Measurements from ENCODE around the gene FUT3.
A peak's percentile ranks its signal among the peaks of the same experiment; 100 is the strongest.
"Not testable (repeated sequence)": the region's sequence is repeated elsewhere in the genome, so short reads cannot be mapped to it uniquely, and the experiment has no call there.

Gene FUT3

DNA sequence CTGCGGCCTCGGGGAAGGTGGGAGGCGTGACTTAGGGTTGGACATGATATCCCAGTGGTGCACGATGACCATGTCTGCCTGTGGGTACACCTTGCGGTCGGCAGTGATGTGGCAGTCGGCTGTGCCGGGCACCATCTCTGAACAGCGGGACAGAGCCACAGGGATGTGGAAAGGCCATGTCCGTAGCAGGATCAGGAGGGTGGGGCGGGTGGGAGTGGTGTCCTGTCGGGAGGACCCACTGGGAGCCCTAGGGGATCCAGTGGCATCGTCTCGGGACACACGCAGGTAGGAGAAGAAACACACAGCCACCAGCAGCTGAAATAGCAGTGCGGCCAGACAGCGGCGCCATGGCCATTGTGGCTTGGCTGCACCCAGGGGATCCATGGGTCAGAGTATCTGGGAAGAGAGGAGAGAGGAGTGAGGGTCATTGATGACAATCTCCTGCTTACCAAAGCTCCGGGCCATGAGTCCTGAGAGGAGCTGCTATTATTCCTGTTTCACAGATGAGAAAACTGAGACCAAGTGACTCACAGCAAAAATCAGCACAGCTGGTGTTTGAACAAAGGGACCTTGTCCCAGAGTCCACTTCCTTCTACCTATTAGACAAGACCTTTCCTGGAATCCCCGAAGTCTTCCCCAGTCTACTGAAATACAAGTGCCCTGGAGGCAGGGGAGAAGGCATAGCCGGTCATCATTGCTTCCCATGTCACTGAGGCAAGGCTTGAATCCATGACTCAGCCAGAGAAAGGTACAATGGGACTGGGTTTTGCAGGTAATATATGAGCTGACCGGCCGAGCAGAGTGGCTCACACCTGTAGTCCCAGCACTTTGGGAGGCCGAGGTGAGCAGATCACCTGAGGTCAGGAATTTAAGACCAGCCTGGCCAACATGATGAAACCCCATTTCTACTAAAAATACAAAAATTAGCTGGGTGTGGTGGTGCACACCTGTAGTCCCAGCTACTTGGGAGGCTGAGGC lies 6.5 kb downstream of the FUT3 start:
- DNase-seq: no peak

DNA sequence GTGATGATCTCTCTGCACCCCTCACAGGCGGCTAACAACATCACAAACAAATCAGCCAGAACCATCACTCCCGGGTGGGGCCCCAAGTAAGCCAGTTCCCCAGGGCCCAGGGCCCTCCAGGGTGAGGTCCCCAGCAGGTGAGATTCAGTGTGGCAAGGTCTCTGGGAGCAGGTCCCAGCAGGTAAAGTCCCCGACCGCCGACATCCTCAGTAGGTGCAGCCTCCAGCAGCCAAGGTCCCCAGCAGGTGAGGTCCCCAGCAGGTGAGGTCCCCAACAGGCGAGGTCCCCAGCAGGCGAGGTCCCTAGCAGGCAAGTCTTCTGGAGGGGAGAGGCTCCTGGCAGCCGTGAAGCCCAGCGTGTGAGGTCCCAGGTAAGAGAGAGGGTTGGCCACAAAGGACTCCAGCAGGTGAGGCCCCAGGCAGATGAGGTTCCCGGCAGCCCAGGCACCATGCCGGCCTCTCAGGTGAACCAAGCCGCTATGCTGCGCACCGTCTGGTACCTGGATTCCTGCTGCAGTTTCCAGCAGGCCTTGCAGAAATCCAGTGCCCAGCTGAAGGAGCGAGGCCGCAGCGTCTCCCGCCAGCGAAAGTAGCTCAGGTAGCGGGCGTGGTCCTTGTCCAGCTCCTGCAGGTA lies 7.8 kb downstream of the FUT3 start:
- DNase-seq: no peak

DNA sequence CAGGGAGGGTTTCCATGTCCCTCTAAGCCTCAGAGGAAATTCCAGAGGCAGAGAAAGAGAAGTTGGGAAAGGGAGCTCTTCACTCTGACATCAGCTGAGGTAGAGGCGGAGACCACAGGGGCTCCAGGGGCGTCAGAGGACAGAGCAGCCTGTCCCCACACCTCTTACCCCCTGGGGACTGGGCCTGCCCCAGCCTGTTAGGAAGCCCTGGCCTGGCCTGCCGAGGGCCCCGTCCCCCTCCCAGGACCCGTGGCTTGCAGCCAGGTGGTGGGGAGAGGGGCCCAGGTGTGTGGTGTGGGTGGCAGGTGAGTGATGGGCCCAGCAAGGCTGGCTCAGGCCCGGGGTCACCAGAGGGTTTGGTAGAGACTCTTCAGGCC lies 9.5 kb downstream of the FUT3 start:
- not testable (repeated sequence) for DNase-seq

DNA sequence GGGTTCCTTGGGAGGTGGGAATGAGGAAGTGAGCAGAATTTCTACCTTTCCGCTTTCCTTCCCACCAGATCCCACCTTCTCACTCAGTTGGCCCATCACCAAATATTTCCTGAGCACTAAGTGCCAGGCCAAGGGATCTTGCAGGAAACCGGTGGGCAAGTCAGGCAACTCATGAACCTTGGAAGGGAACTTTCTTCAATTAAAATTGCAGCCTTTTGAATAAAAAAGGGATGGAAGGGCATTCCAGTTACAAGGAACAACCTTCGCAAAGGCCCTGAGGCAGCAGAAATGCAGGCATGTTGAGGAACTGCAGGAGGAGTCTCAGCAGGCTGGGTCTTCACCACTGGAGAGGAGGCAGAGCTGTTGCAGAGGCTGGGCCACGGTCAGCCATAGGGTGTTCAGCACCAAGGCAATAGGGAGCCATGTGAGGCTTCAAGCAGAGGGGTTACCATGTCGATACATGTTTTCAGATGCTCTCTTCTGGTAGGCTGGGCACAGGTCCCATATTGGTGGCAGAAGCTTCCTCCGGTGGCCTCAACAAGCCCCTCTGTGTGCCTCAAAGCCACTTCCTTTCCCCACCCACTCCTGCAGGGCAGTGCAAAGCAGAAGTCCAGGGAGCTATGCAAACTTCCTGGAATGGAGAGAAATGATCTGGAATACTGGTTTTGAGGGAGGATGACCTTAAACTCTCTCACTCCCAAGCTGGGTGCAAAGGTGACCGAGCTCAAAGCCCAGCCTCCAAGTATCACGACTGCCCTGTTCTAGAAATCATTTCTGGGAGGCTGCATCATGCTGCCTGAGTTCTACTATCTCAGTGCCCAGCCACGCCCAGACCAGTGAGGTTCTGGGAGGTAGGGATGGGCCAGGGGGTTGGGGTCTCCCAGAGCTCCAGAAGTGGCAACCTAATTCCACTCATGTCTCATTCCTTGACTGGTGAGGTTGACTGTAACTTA lies 11.9 kb downstream of the FUT3 start, which contains the start of gene FUT6:
FUT6 (minus strand) TSS at position 638 of the 953 bp plus-strand sequence. CDS start 7,135 bp downstream, outside the sequence.
- DNase-seq: no peak

- no peak for DNase-seq
These were observed 12.7 kb downstream of the FUT3 start for GRCh38 chr19:5838353-5839064.

DNA sequence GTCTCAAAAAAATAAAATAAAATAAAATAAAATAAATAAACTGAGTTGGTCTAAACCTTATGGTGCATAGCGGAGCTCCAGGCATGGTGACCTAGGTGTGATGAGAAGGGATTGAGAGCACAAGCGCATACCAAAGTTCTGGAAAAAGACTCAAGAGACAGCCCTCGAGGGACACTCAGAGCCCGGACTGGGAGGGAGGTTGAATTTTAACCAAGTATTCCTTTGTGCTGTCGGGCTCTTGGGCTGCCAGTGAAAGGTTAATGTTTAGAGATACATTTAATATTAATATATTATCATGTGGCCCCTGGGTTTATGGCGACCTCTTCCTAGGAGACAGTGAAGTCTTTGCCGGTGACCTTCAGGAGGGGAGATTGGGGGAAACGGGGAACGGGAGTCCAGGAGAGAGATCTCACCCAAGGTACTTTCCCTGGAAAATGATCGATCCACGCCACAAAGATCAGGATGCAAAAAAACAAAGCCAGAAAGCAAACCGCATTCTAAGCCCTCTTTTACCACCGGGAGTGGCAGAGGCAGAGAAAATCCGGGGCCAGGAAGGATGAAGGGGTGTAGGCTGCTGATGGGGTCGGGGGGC lies 13.4 kb downstream of the FUT3 start:
- DNase-seq: no peak

GRCh38 chr19:5832527-5833216 lies 18.6 kb downstream of the FUT3 start:
- DNase-seq: no peak

DNA sequence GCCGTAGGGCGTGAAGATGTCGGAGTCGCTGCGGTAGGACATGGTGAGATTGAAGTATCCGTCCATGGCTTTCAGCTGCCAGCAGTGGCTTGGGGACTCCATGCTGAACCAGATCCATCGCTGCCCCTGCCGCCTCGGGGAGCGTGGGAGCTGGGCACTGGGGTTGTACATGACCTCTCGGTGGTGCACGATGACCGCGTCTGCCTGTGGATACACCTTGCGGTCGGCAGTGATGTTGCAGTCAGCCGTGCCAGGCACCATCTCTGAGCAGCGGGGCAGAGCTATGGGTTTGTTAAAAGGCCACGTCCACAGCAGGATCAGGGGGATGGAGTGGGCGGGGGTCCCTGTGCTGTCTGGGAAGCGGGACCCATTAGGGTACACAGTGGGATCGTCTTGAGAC lies 19.2 kb downstream of the FUT3 start:
- no peak for DNase-seq

DNA sequence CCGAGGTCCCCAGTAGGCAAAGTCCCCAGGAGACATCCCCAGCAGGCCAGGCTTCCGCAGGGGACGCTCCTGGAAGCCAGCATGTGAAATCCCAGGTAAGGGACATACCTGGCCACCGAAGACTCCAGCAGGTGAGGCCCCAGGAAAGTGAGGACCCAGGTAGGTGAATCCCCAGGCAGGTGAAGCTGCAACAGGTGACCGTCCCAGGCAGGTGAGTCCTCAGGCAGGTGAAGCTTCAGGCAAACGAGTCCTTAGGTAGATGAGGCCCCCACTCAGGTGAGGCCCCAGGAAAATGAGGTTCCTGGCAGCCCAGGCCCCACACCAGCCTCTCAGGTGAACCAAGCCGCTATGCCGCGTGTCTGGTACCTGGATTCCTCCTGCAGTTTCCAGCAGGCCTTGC lies 20.1 kb downstream of the FUT3 start:
- DNase-seq: no peak

DNA sequence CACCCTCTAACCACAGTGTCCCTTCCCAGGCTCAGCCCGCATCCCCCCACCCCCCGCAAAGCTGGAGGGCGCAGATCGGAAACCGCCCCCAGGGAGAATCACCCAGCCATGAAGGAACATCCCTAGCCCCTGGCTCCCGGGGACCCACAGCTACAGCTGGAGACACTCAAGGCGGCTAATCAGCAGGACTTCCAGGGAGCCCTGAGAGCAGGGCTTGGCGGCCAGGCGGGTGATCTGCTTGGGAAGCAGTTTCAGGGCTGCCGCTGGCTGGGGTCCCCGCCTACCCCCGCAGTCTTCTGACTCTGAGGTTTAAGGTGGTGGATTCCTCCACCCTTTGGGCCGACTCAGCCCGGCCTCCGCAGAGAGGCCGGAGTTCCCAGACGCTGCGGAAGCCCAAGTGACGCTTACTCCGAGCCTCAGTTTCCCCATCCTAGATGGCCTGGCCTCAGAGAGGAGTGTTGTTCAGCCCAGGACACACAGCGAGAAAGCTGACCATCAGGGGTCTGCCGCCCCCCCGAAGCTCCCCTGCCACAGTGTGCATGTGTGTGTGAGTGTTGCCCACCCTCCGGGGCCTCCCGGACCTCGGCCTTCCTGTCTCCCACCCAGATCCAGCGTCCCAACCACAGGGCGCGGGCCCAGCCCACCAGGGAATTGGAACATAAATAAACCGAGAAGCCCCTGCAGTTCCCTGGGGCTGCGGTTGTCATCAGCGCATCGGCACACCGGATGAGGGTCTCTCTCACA lies 21.5 kb downstream of the FUT3 start:
- DNase-seq: no peak

DNA sequence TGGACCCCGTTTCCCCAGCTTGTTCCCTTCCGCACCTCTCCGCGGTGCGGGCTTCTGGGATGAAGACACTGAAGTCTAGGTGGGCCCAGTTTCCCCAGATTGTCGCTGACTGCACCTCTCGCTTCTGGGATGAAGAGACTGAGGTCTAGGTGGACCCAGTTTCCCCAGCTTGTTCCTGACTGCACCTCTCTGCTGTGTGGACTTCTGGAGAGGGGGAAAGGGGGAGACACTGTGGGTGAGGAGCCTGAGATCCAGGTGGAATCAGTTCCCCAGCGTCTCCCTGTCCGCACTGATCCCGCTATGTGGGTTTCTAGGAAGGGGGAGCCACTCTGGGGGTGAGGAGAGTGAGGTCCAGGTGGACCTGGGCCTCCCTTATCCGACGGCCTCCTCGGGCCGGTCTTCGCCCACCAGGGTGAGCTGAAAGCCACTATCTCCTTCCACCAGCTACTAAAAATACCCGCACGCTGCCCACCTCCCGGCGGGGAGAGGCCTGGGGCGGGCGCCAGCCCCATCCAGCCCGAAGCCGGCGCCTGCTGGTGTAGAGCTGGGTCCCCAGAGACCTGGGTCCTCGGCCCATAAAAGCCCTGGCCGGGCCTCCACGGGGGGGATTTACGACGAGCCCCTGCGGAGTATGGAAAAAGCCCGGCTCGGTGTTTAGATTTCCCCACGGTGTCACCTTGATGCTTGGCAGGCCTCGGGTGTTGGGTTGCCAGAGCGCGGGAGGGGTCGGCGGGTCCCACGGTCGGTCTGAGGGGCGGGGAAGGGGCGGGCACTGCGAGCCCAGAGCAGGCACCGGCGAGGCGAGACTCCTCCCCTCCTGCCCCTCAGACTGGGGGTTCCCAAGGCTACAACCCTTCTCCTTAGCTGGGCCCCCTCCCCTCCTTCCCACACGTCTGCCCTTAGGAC lies 22.3 kb downstream of the FUT3 start:
- DNase-seq: peak in 1 of 4 experiments; percentile 15

DNA sequence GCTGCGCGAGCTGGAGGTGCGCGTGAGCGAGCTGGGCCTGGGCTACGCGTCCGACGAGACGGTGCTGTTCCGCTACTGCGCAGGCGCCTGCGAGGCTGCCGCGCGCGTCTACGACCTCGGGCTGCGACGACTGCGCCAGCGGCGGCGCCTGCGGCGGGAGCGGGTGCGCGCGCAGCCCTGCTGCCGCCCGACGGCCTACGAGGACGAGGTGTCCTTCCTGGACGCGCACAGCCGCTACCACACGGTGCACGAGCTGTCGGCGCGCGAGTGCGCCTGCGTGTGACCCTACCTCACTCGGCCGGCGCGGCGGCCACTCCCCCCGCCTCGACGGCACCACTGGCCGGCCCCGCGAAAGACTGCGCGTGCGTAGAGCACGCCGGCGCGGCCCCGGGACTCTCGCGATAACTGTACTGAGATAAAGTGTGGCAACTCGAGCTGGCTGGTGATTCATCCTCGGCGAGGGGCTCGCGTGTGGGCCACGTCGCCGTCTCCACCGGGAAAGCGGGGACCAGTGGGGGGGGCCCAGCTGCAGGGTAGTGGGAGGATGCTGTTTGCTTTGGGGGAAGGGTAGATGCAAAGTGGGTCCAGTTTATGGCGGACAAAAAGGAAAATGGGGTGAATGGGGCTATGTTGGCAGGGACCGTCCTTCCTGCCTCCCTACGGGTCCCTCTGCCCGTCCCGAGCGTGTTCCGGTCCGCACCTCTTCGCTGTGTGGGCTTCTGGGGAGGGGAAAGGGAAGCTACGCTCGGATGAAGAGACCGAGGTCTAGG lies 23.2 kb downstream of the FUT3 start:
- peak; percentile 82 to 95 (median 88) for DNase-seq

GRCh38 chr19:5827342-5827890 lies 23.8 kb downstream of the FUT3 start:
- no peak for DNase-seq

DNA sequence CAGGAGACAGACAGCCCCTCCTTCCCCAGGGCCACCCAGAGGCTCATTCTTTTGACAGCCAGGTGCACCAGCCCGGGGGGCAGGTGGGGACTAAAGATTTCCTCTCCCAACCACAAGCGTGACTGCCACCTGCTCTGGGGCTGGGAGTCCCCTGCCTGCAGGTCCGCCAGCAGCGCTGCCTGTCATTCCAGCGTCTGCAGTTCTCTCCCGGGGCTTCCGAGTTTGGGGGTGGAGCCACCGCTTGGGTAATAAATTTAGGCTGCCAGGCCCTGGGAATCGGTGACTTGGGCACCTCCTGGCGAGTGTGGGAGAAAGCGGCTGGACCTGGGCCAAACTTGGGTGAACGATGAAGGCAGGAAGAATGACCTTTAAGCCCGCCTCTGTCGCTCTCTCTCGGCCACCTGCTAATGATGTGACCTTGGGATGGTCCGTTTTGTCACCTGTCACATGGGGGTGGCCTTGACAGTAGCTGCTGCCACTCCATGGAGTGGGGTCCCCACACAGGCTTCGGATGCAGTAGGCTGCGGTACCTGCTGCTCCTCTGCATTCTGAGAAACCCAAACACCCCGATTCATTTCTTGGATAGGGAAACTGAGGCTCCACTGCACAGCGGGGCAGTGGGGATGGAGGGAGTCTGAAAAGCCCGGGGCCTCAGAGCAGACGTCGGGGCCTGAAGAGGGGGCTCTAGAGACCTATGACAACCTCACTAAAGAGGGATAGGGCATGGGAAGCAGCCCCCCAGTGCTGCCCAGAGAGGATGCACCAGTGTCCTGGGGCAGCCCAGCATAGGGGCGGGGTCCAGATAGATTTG lies 24.5 kb downstream of the FUT3 start:
- DNase-seq: peak in 1 of 4 experiments; percentile 8

DNA sequence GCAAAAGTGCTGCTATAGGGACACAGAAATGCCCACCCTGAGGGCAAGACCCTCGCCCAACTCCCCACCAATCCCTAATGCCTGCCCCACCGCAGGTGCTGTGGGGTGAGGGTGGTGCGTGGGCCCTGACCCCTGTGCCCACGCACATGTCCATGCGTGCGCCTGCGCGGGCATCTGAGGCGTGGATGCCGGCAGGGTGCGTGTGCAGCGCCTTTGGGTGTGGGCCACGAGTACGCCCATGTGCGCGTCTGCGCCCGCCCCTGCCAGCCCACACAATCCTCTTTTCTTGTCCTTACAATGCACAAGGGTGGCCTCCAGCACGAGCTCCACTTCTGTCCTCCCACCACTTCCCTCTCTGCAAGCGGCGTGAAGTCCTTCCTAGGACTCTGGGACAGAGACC lies 26.1 kb downstream of the FUT3 start:
- no peak for DNase-seq

- no peak for DNase-seq
These were observed 26.5 kb downstream of the FUT3 start for GRCh38 chr19:5824751-5825150.

DNA sequence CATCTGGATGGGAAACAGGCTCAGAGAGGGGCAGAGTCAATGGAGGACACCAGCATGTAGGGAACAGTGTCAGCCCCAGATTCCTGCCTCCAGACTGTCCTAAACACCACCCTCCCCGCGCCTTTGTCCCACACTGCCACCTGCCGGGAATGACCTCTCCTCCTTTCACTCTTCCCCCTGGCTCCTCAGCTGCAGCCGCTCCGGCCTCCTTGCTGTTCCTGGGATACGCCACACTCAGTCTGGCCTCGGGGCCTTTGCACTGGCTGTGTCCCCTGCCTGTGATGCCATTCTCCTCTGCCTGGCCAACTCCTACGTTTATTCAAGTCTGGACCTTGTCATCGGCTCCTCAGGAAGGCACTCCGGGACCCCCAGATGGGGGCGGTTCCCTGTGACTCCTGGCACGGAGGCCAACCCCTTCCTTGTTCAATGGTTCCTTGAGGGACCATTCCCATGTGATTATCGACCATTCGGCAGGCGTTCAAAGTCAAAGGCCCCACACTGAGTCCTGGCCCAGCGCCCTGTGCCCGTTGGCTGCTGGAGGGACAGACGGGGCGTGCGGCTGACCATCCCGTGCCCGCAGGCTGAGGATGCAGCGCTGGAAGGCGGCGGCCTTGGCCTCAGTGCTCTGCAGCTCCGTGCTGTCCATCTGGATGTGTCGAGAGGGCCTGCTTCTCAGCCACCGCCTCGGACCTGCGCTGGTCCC lies 27.5 kb downstream of the FUT3 start:
- DNase-seq: no peak
